ENCODE data around the gene SH3RF1. TPM values are rescaled to one million over a fixed set of nuclear protein-coding genes. Genes with fewer than 3 reads are reported as not detected.

The SH3RF1 gene
- total RNA-seq, 1 donor from 2014 or later, result 18.6 TPM

DNA sequence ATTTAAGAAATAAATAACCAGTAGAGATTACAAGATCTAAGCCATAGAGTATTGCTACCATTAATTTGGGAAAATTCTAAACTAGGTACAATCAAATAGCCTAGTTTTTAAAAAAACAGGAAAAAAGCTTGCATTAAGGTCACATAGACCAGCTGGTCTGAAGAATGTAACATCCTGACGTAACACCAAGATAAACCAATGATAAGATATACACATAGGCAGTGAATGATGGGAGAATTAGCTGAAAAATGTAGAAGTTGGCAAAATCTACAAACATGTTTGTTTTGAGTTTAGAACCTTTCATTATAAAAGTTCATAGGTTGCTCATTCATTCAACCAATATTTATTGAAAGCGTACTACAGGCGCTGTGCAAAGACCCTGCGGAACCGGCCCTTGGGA lies 120.0 kb downstream of the SH3RF1 start:
- no peak for DNase-seq (ENCODE audit: low read depth, low spot score)
- TF ChIP-seq, protein P1, sequence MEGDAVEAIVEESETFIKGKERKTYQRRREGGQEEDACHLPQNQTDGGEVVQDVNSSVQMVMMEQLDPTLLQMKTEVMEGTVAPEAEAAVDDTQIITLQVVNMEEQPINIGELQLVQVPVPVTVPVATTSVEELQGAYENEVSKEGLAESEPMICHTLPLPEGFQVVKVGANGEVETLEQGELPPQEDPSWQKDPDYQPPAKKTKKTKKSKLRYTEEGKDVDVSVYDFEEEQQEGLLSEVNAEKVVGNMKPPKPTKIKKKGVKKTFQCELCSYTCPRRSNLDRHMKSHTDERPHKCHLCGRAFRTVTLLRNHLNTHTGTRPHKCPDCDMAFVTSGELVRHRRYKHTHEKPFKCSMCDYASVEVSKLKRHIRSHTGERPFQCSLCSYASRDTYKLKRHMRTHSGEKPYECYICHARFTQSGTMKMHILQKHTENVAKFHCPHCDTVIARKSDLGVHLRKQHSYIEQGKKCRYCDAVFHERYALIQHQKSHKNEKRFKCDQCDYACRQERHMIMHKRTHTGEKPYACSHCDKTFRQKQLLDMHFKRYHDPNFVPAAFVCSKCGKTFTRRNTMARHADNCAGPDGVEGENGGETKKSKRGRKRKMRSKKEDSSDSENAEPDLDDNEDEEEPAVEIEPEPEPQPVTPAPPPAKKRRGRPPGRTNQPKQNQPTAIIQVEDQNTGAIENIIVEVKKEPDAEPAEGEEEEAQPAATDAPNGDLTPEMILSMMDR (conservative IDR thresholded peaks at IDR 0.05), result no peak
- Mint-ChIP-seq H3K27me3 (ENCODE audit: low read depth) (no peaks in the 10 kb centered on the region), H3K27ac (ENCODE audit: unreplicated experiment) (no peak overlapping the region), H3K4me1 (peaks cover 8% of the 10 kb centered on the region), H3K36me3 (ENCODE audit: low read depth) (peaks cover 20% of the 10 kb centered on the region), H3K4me3 (no peak overlapping the region), H3K9me3 (no peaks in the 10 kb centered on the region)

DNA sequence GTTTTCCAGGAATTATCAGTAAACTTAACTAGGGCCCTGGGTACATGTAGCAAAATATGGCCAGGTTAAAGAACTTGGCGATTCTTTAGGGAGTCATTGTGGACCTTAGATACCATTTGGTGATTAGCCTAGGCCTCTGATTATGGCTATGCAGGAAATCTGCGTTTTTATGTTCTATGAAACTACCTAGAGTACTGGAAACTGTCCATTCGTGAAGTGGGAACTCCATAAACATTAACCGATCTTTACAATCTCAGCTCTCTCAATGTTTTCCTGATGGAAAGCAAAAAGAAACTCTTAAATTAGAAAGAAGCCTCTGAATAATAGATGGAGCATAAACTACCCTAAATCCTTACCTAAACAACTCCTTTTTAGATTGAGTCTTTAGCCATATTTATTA lies 121.9 kb downstream of the SH3RF1 start:
- peaks cover 8% of the 10 kb centered on the region for H3K4me1 Mint-ChIP-seq
- H3K4me3 Mint-ChIP-seq, result no peak overlapping the region
- peaks cover 14% of the 10 kb centered on the region for H3K36me3 Mint-ChIP-seq (ENCODE audit: low read depth)
- H3K9me3 Mint-ChIP-seq, result no peaks in the 10 kb centered on the region
- no peak overlapping the region for H3K27ac Mint-ChIP-seq (ENCODE audit: unreplicated experiment)
- TF ChIP-seq, protein P1 (conservative IDR thresholded peaks at IDR 0.05), result no peak
- no peaks in the 10 kb centered on the region for H3K27me3 Mint-ChIP-seq (ENCODE audit: low read depth)
- DNase-seq (ENCODE audit: low read depth, low spot score), result no peak

- DNase-seq (ENCODE audit: low read depth, low spot score), result no peak
- Mint-ChIP-seq H3K9me3 (no peaks in the 10 kb centered on the region), H3K4me1 (peaks cover 12% of the 10 kb centered on the region), H3K4me3 (no peak overlapping the region), H3K36me3 (ENCODE audit: low read depth) (peaks cover 16% of the 10 kb centered on the region), H3K27me3 (ENCODE audit: low read depth) (no peaks in the 10 kb centered on the region), H3K27ac (ENCODE audit: unreplicated experiment) (no peak overlapping the region)
- TF ChIP-seq, protein P1 (conservative IDR thresholded peaks at IDR 0.05), result no peak
Observed at GRCh38 chr4:169147191-169147590, 123.6 kb downstream of the SH3RF1 start.

DNA sequence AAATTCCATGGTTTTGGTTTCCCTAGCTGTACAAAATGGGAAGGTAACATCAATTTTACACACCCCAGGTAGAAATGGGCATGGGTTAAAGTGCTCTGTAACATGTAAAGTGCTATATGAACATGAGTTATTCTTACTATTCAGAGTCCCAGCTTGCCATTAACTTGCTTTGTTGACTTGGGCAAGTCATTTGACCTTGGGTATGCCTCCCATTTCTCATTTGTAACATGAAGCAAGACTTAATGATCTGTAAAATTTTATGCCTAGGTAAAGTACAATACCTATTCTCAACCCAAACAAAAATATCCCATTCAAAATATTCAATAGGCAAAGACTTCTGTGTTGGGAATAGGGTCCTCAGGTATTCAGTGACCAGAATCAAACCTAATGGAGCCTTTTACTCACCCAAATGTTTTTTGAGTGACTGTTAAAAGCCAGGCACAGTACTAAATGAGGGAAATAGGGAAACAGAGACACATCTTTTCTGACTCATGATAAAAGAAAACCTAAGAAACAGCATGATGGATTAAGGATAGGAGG lies 126.6 kb downstream of the SH3RF1 start:
- Mint-ChIP-seq H3K4me3 (no peak overlapping the region), H3K27me3 (ENCODE audit: low read depth) (no peaks in the 10 kb centered on the region), H3K36me3 (ENCODE audit: low read depth) (peaks cover 6% of the 10 kb centered on the region), H3K4me1 (peaks cover 4% of the 10 kb centered on the region), H3K9me3 (no peaks in the 10 kb centered on the region), H3K27ac (ENCODE audit: unreplicated experiment) (no peak overlapping the region)
- TF ChIP-seq, protein P1 (conservative IDR thresholded peaks at IDR 0.05), result no peak
- no peak for DNase-seq (ENCODE audit: low read depth, low spot score)

- no peaks in the 10 kb centered on the region for H3K9me3 Mint-ChIP-seq
- TF ChIP-seq, protein P1 (conservative IDR thresholded peaks at IDR 0.05), result no peak
- H3K4me3 Mint-ChIP-seq, result no peak overlapping the region
- no peak for DNase-seq (ENCODE audit: low read depth, low spot score)
- no peak overlapping the region for H3K27ac Mint-ChIP-seq (ENCODE audit: unreplicated experiment)
- H3K4me1 Mint-ChIP-seq, result peaks cover 4% of the 10 kb centered on the region
- H3K36me3 Mint-ChIP-seq (ENCODE audit: low read depth), result peaks cover 6% of the 10 kb centered on the region
- H3K27me3 Mint-ChIP-seq (ENCODE audit: low read depth), result no peaks in the 10 kb centered on the region
Observed at GRCh38 chr4:169143335-169143734, 127.4 kb downstream of the SH3RF1 start.
